Colonic mucosa (tissue), 4 donors: ENCODE measurements around the gene SH3BGR. TPM values are rescaled to one million over a fixed set of nuclear protein-coding genes. Genes with fewer than 3 reads are reported as not detected.

Experiments used
- DNase-seq: peaks from one replicate; pipeline ENCODE4 v3.0.0-alpha.2; 2020
- H3K27ac ChIP-seq: fragments of 200-600 bp; one replicate; pipeline ENCODE4 v1.8.0; 2021
- H3K27me3 ChIP-seq: fragments of 200-600 bp; one replicate; pipeline ENCODE4 v1.8.0; 2021
- H3K36me3 ChIP-seq: fragments of 200-600 bp; one replicate; pipeline ENCODE4 v1.8.0; 2021
- H3K4me1 ChIP-seq: fragments of 200-600 bp; one replicate; pipeline ENCODE4 v1.8.0; 2021; ENCODE audit warnings: mild to moderate bottlenecking
- H3K4me3 ChIP-seq: fragments of 200-600 bp; one replicate; pipeline ENCODE4 v1.8.0; 2021
- H3K9ac ChIP-seq, 2 donors: one replicate each; pipeline ENCODE4 v1.7.0; 2013; ENCODE audit warnings: control low read depth in 2 of 2, low read depth in 2 of 2, low read length in 2 of 2
- H3K9me3 ChIP-seq: fragments of 200-600 bp; one replicate; pipeline ENCODE4 v1.8.0; 2021
- CTCF ChIP-seq: fragments of 200-600 bp; IDR thresholded peaks from one replicate; pipeline ENCODE4 v1.8.0; 2022; ENCODE audit warnings: antibody characterized with exemption, mild to moderate bottlenecking
- intact Hi-C: fragments of 100-400 bp; cut with DNase I; formaldehyde crosslinking; loops from one replicate; pipeline ENCODE4 v1.14.1; 2022
- total RNA-seq, 2 donors: library from RNA; stranded (reverse); fragmentation: NEBNext Ultra II Directional in 1 of 2; extraction: Animal tissue kit (Norgen Biotek cat#: 25700) in 1 of 2; gene quantifications; one replicate each; pipeline ENCODE4 v1.2.1, GENCODE V29; 2021
- donor health status: healthy.
- donor health status: DM: no; HTN: no; CAD: no.
- donor health status: DM: no; HTN: no; CAD: no.

Gene SH3BGR
- total RNA-seq, 2 donors from 2014 or later, result 3.3 to 5.1 TPM

- Histone ChIP-seq H3K4me1 (no peaks in the 10 kb centered on the region), H3K9ac (no peak overlapping the region), H3K27ac (no peak overlapping the region), H3K9me3 (no peaks in the 10 kb centered on the region), H3K36me3 (no peaks in the 10 kb centered on the region), H3K4me3 (no peak overlapping the region), H3K27me3 (no peaks in the 10 kb centered on the region)
- DNase-seq, result no peak
- TF ChIP-seq CTCF, result no peak
- intact Hi-C loops, result no loop called here
These were observed 101.6 kb downstream of the SH3BGR start for GRCh38 chr21:39553331-39553730.

GRCh38 chr21:39555911-39556590, 104.3 kb downstream of the SH3BGR start:
- H3K27me3 ChIP-seq, result no peaks in the 10 kb centered on the region
- H3K9me3 ChIP-seq, result no peaks in the 10 kb centered on the region
- H3K4me3 ChIP-seq, result no peak overlapping the region
- DNase-seq, result no peak
- H3K27ac ChIP-seq, result no peak overlapping the region
- intact Hi-C loops, result no loop called here
- H3K9ac ChIP-seq, result no peak overlapping the region
- H3K4me1 ChIP-seq, result no peaks in the 10 kb centered on the region
- no peak for TF ChIP-seq CTCF
- no peaks in the 10 kb centered on the region for H3K36me3 ChIP-seq

- Histone ChIP-seq H3K27ac (no peak overlapping the region), H3K9me3 (no peaks in the 10 kb centered on the region), H3K27me3 (no peaks in the 10 kb centered on the region), H3K36me3 (no peaks in the 10 kb centered on the region), H3K4me3 (no peak overlapping the region), H3K9ac (no peak overlapping the region), H3K4me1 (no peaks in the 10 kb centered on the region)
- DNase-seq, result no peak
- intact Hi-C loops, result no loop called here
- no peak for TF ChIP-seq CTCF
These were observed 107.7 kb downstream of the SH3BGR start for GRCh38 chr21:39559511-39559910.

- no peak overlapping the region for H3K9ac ChIP-seq
- no peak for TF ChIP-seq CTCF
- H3K4me1 ChIP-seq, result no peaks in the 10 kb centered on the region
- no peaks in the 10 kb centered on the region for H3K9me3 ChIP-seq
- DNase-seq, result no peak
- H3K27me3 ChIP-seq, result no peaks in the 10 kb centered on the region
- no peak overlapping the region for H3K4me3 ChIP-seq
- intact Hi-C loops, result no loop called here
- H3K27ac ChIP-seq, result no peak overlapping the region
- H3K36me3 ChIP-seq, result no peaks in the 10 kb centered on the region
These were observed 109.4 kb downstream of the SH3BGR start for GRCh38 chr21:39561140-39561539.

- no peaks in the 10 kb centered on the region for H3K9me3 ChIP-seq
- H3K36me3 ChIP-seq, result no peaks in the 10 kb centered on the region
These were observed 111.3 kb downstream of the SH3BGR start for GRCh38 chr21:39562791-39563770.

More at GRCh38 chr21:39562791-39563770, 111.3 kb downstream of the SH3BGR start:
- intact Hi-C loops, result no loop called here
- Histone ChIP-seq H3K4me1 (no peaks in the 10 kb centered on the region), H3K9ac (no peak overlapping the region), H3K27me3 (no peaks in the 10 kb centered on the region), H3K27ac (no peak overlapping the region), H3K4me3 (no peak overlapping the region)
- DNase-seq, result no peak
- TF ChIP-seq CTCF, result no peak
